ENCODE measurements around the gene CIC. TPM values are rescaled to one million over a fixed set of nuclear protein-coding genes. Genes with fewer than 3 reads are reported as not detected.

Gene CIC
- polyA plus RNA-seq, 3 donors: 0.62 to 42.2 (median 0.87) TPM

- intact Hi-C loops (cut with micrococcal nuclease): no loop called here
- Histone ChIP-seq H3K4me3 (replicated peaks in 1 of 3; ENCODE audit: low read depth in 2 of 3, low read length in 3 of 3) (no peak overlapping the region), H3K9me3 (replicated peaks in 1 of 2; ENCODE audit: control insufficient read depth in 1 of 2, insufficient read depth in 1 of 2, low read length in 2 of 2) (no peaks in the 10 kb centered on the region), H3K36me3 (replicated peaks in 1 of 2; ENCODE audit: control insufficient read depth in 1 of 2, insufficient read depth in 2 of 2, low read length in 2 of 2) (peaks cover 0 to 4% of the 10 kb centered on the region in 2 donors), H3K27me3 (ENCODE audit: control insufficient read depth in 2 of 2, insufficient read depth in 2 of 2, low read length in 2 of 2) (no peaks in the 10 kb centered on the region), H3K27ac (ENCODE audit: low read depth in 1 of 2, low read length in 2 of 2) (no peak overlapping the region), H3K79me2 (ENCODE audit: insufficient read depth, low read length) (no peaks in the 10 kb centered on the region), H3K9ac (ENCODE audit: insufficient read depth, low read length, poor library complexity, severe bottlenecking) (no peak overlapping the region), H2AFZ (ENCODE audit: insufficient read depth, low read depth, low read length, poor library complexity, severe bottlenecking) (no peak overlapping the region), H4K20me1 (ENCODE audit: insufficient read depth, low read length) (no peaks in the 10 kb centered on the region), H3K4me1 (ENCODE audit: control insufficient read depth in 1 of 2, insufficient read depth in 2 of 2, low read length in 2 of 2) (peaks cover 15 to 18% of the 10 kb centered on the region in 2 donors), H3K4me2 (replicated peaks; ENCODE audit: extremely low read depth, low read length, poor library complexity, severe bottlenecking) (no peak overlapping the region)
- Mint-ChIP-seq H3K27me3 (ENCODE audit: low read depth in 3 of 3) (peaks cover 0 to 3% (median 0%) of the 10 kb centered on the region in 3 donors), H3K9me3 (no peaks in the 10 kb centered on the region), H3K4me3 (no peak overlapping the region), H3K27ac (no peak overlapping the region), H3K36me3 (peaks cover 13 to 18% of the 10 kb centered on the region in 2 donors), H3K4me1 (peaks cover 19% of the 10 kb centered on the region)
- no peak for DNase-seq
- no peak for TF ChIP-seq CTCF (IDR thresholded peaks at IDR 0.05)
- 93% methylated on average over 10 of the region's 18 CpGs for WGBS (ENCODE audit: insufficient coverage)
These were observed 75.4 kb downstream of the CIC start for GRCh38 chr19:42344336-42344893.

Other genes with a start within 250 kb of the CIC start
- under 1 TPM in 2 of 3 donors, not detected in 1; 0.12 to 0.28 TPM for gene GRIK5, start 199.0 kb upstream of the CIC start, polyA plus RNA-seq
- gene ZNF574, start 193.1 kb upstream of the CIC start, polyA plus RNA-seq: 1 to 10 TPM; 3.3 to 9.6 (median 4.9) TPM
- 100 to 1,000 TPM in 1 of 3 donors, 10 to 100 TPM in 2; 20.0 to 147 (median 28.2) TPM for gene POU2F2, start 136.8 kb upstream of the CIC start, polyA plus RNA-seq
- gene DEDD2, start 51.6 kb upstream of the CIC start, polyA plus RNA-seq: 100 to 1,000 TPM; 125 to 141 (median 133) TPM
- 1 to 10 TPM in 2 of 3 donors, under 1 TPM in 1; 0.96 to 3.4 (median 1.3) TPM for gene ZNF526, start 48.9 kb upstream of the CIC start, polyA plus RNA-seq
- gene GSK3A, start 26.6 kb upstream of the CIC start, polyA plus RNA-seq: 10 to 100 TPM; 12.3 to 47.2 (median 14.9) TPM
- 10 to 100 TPM in 1 of 3 donors, 1 to 10 TPM in 2; 2.3 to 42.6 (median 3.4) TPM for gene ERF, start 14.1 kb upstream of the CIC start, polyA plus RNA-seq
- gene PRR19, start 32.9 kb downstream of the CIC start, polyA plus RNA-seq: under 1 TPM; 0.35 to 0.51 (median 0.38) TPM
- 10 to 100 TPM; 15.3 to 18.7 (median 15.5) TPM for gene PAFAH1B3, start 33.4 kb downstream of the CIC start, polyA plus RNA-seq
- gene TMEM145, start 44.1 kb downstream of the CIC start, polyA plus RNA-seq: not detected
- 1 to 10 TPM in 1 of 3 donors, under 1 TPM in 2; 0.15 to 2.7 (median 0.27) TPM for gene MEGF8, start 56.4 kb downstream of the CIC start, polyA plus RNA-seq
- gene CNFN, start 121.0 kb downstream of the CIC start, polyA plus RNA-seq: 1 to 10 TPM in 2 of 3 donors, under 1 TPM in 1; 0.64 to 6.4 (median 3.4) TPM
- gene LIPE, start 158.1 kb downstream of the CIC start, polyA plus RNA-seq: under 1 TPM in 1 of 3 donors, not detected in 2; 0.31 TPM
- not detected for gene CXCL17, start 173.7 kb downstream of the CIC start, polyA plus RNA-seq

Measured in CD14-positive monocyte (primary cell).